IMR-90 (cell line): Measurements from ENCODE around the gene NDUFA6. TPM values are rescaled to one million over a fixed set of nuclear protein-coding genes. Genes with fewer than 3 reads are reported as not detected.

Source experiments
- ATAC-seq: fragments of 200-7000 bp; cut with Tn5 transposase; 2 replicates; pipeline ENCODE4 v1.9.1; 2020; ENCODE audit warnings: low read depth, mild to moderate bottlenecking, moderate library complexity
- BruUV-seq: library from RNA; stranded (reverse); fragments of 400-500 nt; replicated peaks from 2 replicates; lab custom pipeline; 2021; lab: Mats Ljungman, UMichigan
- CTCF ChIA-PET: fragments of 300-600 bp; formaldehyde crosslinking; extraction: SDS; loops from one replicate; lab custom pipeline; 2021; ENCODE audit warnings: antibody characterized with exemption; lab: Yijun Ruan, JAX
- POLR2A ChIA-PET: fragments of 300-600 bp; sonication (Branson Sonifier 250); formaldehyde crosslinking; loops from one replicate; lab custom pipeline; 2022; ENCODE audit warnings: antibody characterized with exemption; ENCODE audit not compliant: unreplicated experiment; lab: Charles Lee
- DNase-seq: peaks from one replicate; pipeline ENCODE4 v3.0.0; 2013
- H2AFZ ChIP-seq: replicated peaks from 2 replicates; pipeline ENCODE3; 2013; ENCODE audit warnings: low read length, mild to moderate bottlenecking; ENCODE audit not compliant: poor library complexity
- H2AK5ac ChIP-seq: 2 replicates; pipeline ENCODE4 v1.6.1; 2013; ENCODE audit warnings: low read depth, low read length, inconsistent platforms
- H2AK9ac ChIP-seq: replicated peaks from 2 replicates; pipeline ENCODE3; 2013; ENCODE audit warnings: mild to moderate bottlenecking, low read depth, low read length, moderate library complexity; ENCODE audit not compliant: poor library complexity
- H2BK120ac ChIP-seq: 2 replicates; pipeline ENCODE4 v1.6.1; 2013; ENCODE audit warnings: low read depth, low read length, inconsistent platforms
- H2BK15ac ChIP-seq: 3 replicates; pipeline ENCODE4 v1.6.1; 2013; ENCODE audit warnings: low read depth, low read length, inconsistent platforms
- H2BK20ac ChIP-seq: 2 replicates; pipeline ENCODE4 v1.6.1; 2013; ENCODE audit warnings: low read depth, mild to moderate bottlenecking, inconsistent platforms, low read length, moderate library complexity
- H2BK5ac ChIP-seq: 2 replicates; pipeline ENCODE4 v1.6.1; 2013; ENCODE audit warnings: mild to moderate bottlenecking, low read depth, low read length, inconsistent platforms; ENCODE audit not compliant: poor library complexity, severe bottlenecking
- H3K14ac ChIP-seq: replicated peaks from 2 replicates; pipeline ENCODE4 v1.6.1; 2013; ENCODE audit warnings: low read depth, low read length, inconsistent platforms
- H3K18ac ChIP-seq: 2 replicates; pipeline ENCODE4 v1.6.1; 2013; ENCODE audit warnings: low read depth, low read length, control low read depth
- H3K23ac ChIP-seq: 2 replicates; pipeline ENCODE4 v1.6.1; 2013; ENCODE audit warnings: low read depth, low read length, inconsistent platforms
- H3K27ac ChIP-seq: 2 replicates; pipeline ENCODE4 v1.5.1; 2013; ENCODE audit warnings: mild to moderate bottlenecking, control low read depth, low read length; ENCODE audit not compliant: insufficient read depth
- H3K27me3 ChIP-seq: 2 replicates; pipeline ENCODE4 v1.6.1; 2013; ENCODE audit warnings: low read length; ENCODE audit not compliant: control insufficient read depth, insufficient read depth
- H3K36me3 ChIP-seq: 2 replicates; pipeline ENCODE4 v1.6.1; 2013; ENCODE audit warnings: low read length, mixed read lengths; ENCODE audit not compliant: control insufficient read depth, insufficient read depth
- H3K4ac ChIP-seq: 2 replicates; pipeline ENCODE4 v1.6.1; 2013; ENCODE audit warnings: low read depth, low read length, inconsistent platforms
- H3K4me1 ChIP-seq: 2 replicates; pipeline ENCODE4 v1.6.1; 2013; ENCODE audit warnings: low read length, mixed read lengths; ENCODE audit not compliant: control insufficient read depth, insufficient read depth
- H3K4me2 ChIP-seq: 2 replicates; pipeline ENCODE4 v1.6.1; 2013; ENCODE audit warnings: low read depth, mild to moderate bottlenecking, control low read depth, low read length, moderate library complexity
- H3K4me3 ChIP-seq: 2 replicates; pipeline ENCODE4 v1.5.1; 2013; ENCODE audit warnings: low read depth, mild to moderate bottlenecking, control low read depth, low read length, moderate library complexity; ENCODE audit not compliant: insufficient read depth
- H3K56ac ChIP-seq: 2 replicates; pipeline ENCODE4 v1.6.1; 2013; ENCODE audit warnings: low read length, inconsistent platforms; ENCODE audit not compliant: insufficient read depth; ENCODE audit errors: extremely low read depth
- H3K79me1 ChIP-seq, 2 experiments: 2 replicates each; pipeline ENCODE4 v1.6.1; 2013; ENCODE audit warnings: low read length in 2 of 2, inconsistent platforms in 1 of 2, low read depth in 1 of 2
- H3K9ac ChIP-seq: 2 replicates; pipeline ENCODE4 v1.6.1; 2013; ENCODE audit warnings: low read depth, low read length, control low read depth
- H3K9me1 ChIP-seq: 2 replicates; pipeline ENCODE4 v1.6.1; 2013; ENCODE audit warnings: low read length, inconsistent platforms; ENCODE audit not compliant: insufficient read depth
- H3K9me3 ChIP-seq: 2 replicates; pipeline ENCODE4 v1.6.1; 2013; ENCODE audit warnings: low read length; ENCODE audit not compliant: control insufficient read depth, insufficient read depth
- H4K20me1 ChIP-seq: 2 replicates; pipeline ENCODE4 v1.6.1; 2013; ENCODE audit warnings: low read length, inconsistent platforms; ENCODE audit not compliant: insufficient read depth
- H4K5ac ChIP-seq: 2 replicates; pipeline ENCODE4 v1.6.1; 2013; ENCODE audit warnings: mild to moderate bottlenecking, low read depth, low read length, control low read depth
- H4K8ac ChIP-seq, 2 experiments: 2 replicates each; pipeline ENCODE4 v1.6.1; 2013; ENCODE audit warnings: low read depth in 2 of 2, low read length in 2 of 2, control low read depth in 1 of 2, inconsistent platforms in 1 of 2
- H4K91ac ChIP-seq: 2 replicates; pipeline ENCODE4 v1.6.1; 2013; ENCODE audit warnings: low read depth, low read length, inconsistent platforms; ENCODE audit not compliant: insufficient read depth
- BHLHE40 ChIP-seq: fragments of 150-350 bp; IDR thresholded peaks from 2 replicates; pipeline ENCODE4 v1.6.1; 2016; ENCODE audit warnings: mild to moderate bottlenecking, low read depth, low read length
- CEBPB ChIP-seq: IDR thresholded peaks from 2 replicates; pipeline ENCODE4 v1.6.1; 2012; ENCODE audit warnings: low read depth, low read length, improper control_type of control experiment
- MAFK ChIP-seq: IDR thresholded peaks from 2 replicates; pipeline ENCODE4 v1.6.1; 2012; ENCODE audit warnings: low read depth, low read length, improper control_type of control experiment
- MXI1 ChIP-seq: IDR thresholded peaks from 2 replicates; pipeline ENCODE4 v1.6.1; 2012; ENCODE audit warnings: low read depth, mild to moderate bottlenecking, low read length, moderate library complexity, borderline replicate concordance
- NFE2L2 ChIP-seq: fragments of 150-350 bp; IDR thresholded peaks from 2 replicates; pipeline ENCODE4 v1.6.1; 2016; ENCODE audit warnings: low read depth, mild to moderate bottlenecking, low read length
- RCOR1 ChIP-seq: IDR thresholded peaks from 2 replicates; pipeline ENCODE4 v1.6.1; 2012; ENCODE audit warnings: mild to moderate bottlenecking, low read length, improper control_type of control experiment; ENCODE audit not compliant: insufficient replicate concordance
- SMC3 ChIP-seq: fragments of 150-350 bp; IDR thresholded peaks from 2 replicates; pipeline ENCODE4 v1.6.1; 2016; ENCODE audit warnings: low read depth, mild to moderate bottlenecking, antibody characterized with exemption, low read length, moderate library complexity
- WGBS, 2 experiments: methylation state at CpG; one replicate each; pipeline versions ENCODE4 v1.1.5 to v1.1.7; 2013; ENCODE audit warnings: missing lambda C conversion rate in 2 of 2; ENCODE audit not compliant: insufficient read length in 1 of 2; ENCODE audit errors: extremely low coverage in 2 of 2; 5-methylcytosine and 5-hydroxymethylcytosine counted together
- dilution Hi-C: fragments of 300-500 bp; cut with HindIII; formaldehyde crosslinking; loops from one replicate; pipeline ENCODE4 v1.14.3; 2018; ENCODE audit warnings: low sequenced_read_pairs; ENCODE audit not compliant: unreplicated experiment
- in situ Hi-C: fragments of 300-500 bp; cut with MboI; formaldehyde crosslinking; loops from 3 replicates; pipeline ENCODE4 v1.14.3; 2019; ENCODE audit warnings: low sequenced_read_pairs, inconsistent platforms, mixed read lengths
- intact Hi-C: fragments of 100-400 bp; cut with micrococcal nuclease; formaldehyde crosslinking; loops from 2 replicates; pipeline ENCODE4 v1.10.0; 2022
- polyA plus RNA-seq, 3 experiments: library from polyadenylated mRNA; depleted of rRNA; stranded (reverse); fragments of >200 nt; gene quantifications; 2 replicates each; pipeline ENCODE4 v1.2.3, GENCODE V29; 2012; ENCODE audit warnings: low replicate concordance in 1 of 3
- total RNA-seq: library from RNA; depleted of rRNA; stranded (reverse); fragments of >200 nt; gene quantifications from 2 replicates; pipeline ENCODE4 v1.2.3, GENCODE V29; 2012
- TF ChIP-seq, protein P1 (sequence below): conservative IDR thresholded peaks from 2 replicates; pipeline ENCODE4 v1.5.1; 2012; ENCODE audit warnings: mild to moderate bottlenecking, low read depth, low read length, improper control_type of control experiment
- TF ChIP-seq, protein P2 (sequence below): fragments of 150-350 bp; IDR thresholded peaks from 2 replicates; pipeline ENCODE4 v1.6.1; 2017; ENCODE audit warnings: mild to moderate bottlenecking, antibody characterized with exemption, low read length, low read depth

NDUFA6 gene
- total and polyA plus RNA-seq, 2 of the 4 experiments (the other 2 are of a cell fraction), result 48.8 to 89.0 TPM

DNA sequence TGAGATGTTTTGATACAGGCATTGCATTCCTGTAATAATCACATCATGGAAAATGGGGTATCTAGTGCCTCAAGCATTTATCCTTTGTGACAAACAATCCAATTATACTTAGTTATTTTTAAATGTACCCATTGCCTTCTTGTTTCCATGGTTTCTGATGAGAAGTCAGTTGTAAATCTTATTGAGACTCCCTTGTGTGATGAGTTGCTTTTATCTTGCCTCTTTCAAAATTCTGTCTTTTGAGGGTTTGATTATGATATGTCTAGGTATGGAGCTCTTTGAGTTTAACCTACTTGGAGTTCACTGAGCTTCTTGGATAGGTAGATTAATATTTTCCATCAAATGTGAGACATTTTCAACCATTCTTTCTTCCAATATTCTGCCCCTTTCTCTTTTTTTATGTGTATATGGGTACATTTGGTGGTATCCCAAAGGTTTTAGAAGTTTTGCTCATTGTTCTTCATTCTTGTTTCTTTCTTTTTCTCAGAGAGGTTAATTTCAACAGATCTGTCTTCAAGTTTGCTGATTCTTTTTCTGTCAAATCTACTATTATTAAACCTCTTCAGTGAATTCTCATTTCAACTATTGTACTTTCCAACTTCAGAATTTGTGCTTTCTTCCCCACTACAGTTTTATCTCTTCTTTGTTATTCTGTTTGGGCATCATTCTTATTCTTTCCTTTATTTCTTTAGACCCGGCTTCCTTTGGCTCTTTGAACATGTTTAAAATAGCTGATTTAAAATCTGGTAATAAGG lies 33.6 kb downstream of the NDUFA6 start:
- Histone ChIP-seq H4K8ac (no peak overlapping the region), H2AK9ac (no peak overlapping the region), H3K9me3 (no peaks in the 10 kb centered on the region), H4K91ac (no peak overlapping the region), H2AFZ (no peak overlapping the region), H3K9ac (no peak overlapping the region), H3K4ac (no peak overlapping the region), H2BK15ac (no peak overlapping the region), H3K18ac (no peak overlapping the region), H3K56ac (no peak overlapping the region), H3K4me2 (no peak overlapping the region), H3K9me1 (no peaks in the 10 kb centered on the region), H2BK20ac (no peak overlapping the region), H3K27ac (no peak overlapping the region), H3K23ac (no peak overlapping the region), H2BK5ac (no peak overlapping the region), H3K27me3 (no peaks in the 10 kb centered on the region), H3K4me3 (no peak overlapping the region), H3K4me1 (no peaks in the 10 kb centered on the region), H4K20me1 (no peaks in the 10 kb centered on the region), H2AK5ac (no peak overlapping the region), H3K36me3 (peaks cover 28% of the 10 kb centered on the region), H3K14ac (no peak overlapping the region), H2BK120ac (no peak overlapping the region), H4K5ac (no peak overlapping the region), H3K79me1 (no peaks in the 10 kb centered on the region)
- ChIA-PET POLR2A (no interaction called here), CTCF (interaction anchor here (0.6 kb wide), 2 partner anchors 292 to 735 kb away, joined by 3 to 4 read pairs; no protein-coding TSS in a partner anchor)
- ATAC-seq, result no peak
- intact Hi-C loops (no loop called here), in situ Hi-C loops (no loop called here), dilution Hi-C loops (no loop called here)
- no peak for DNase-seq
- TF ChIP-seq BHLHE40, result no peak
- TF ChIP-seq MAFK, result no peak
- no peak for TF ChIP-seq RCOR1
- TF ChIP-seq NFE2L2, result no peak
- TF ChIP-seq, protein P1, sequence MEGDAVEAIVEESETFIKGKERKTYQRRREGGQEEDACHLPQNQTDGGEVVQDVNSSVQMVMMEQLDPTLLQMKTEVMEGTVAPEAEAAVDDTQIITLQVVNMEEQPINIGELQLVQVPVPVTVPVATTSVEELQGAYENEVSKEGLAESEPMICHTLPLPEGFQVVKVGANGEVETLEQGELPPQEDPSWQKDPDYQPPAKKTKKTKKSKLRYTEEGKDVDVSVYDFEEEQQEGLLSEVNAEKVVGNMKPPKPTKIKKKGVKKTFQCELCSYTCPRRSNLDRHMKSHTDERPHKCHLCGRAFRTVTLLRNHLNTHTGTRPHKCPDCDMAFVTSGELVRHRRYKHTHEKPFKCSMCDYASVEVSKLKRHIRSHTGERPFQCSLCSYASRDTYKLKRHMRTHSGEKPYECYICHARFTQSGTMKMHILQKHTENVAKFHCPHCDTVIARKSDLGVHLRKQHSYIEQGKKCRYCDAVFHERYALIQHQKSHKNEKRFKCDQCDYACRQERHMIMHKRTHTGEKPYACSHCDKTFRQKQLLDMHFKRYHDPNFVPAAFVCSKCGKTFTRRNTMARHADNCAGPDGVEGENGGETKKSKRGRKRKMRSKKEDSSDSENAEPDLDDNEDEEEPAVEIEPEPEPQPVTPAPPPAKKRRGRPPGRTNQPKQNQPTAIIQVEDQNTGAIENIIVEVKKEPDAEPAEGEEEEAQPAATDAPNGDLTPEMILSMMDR, result no peak
- TF ChIP-seq CEBPB, result no peak
- TF ChIP-seq SMC3, result no peak
- TF ChIP-seq, protein P2, sequence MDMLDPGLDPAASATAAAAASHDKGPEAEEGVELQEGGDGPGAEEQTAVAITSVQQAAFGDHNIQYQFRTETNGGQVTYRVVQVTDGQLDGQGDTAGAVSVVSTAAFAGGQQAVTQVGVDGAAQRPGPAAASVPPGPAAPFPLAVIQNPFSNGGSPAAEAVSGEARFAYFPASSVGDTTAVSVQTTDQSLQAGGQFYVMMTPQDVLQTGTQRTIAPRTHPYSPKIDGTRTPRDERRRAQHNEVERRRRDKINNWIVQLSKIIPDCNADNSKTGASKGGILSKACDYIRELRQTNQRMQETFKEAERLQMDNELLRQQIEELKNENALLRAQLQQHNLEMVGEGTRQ, result no peak
- no peak for TF ChIP-seq MXI1
- BruUV-seq, result no TSS peak
- WGBS, 2 experiments, result no CpG with 5 or more reads among the region's 1 CpG
